Measurements from ENCODE around the gene LRRN2.
A peak's percentile ranks its signal among the peaks of the same experiment; 100 is the strongest.

Gene LRRN2

DNA sequence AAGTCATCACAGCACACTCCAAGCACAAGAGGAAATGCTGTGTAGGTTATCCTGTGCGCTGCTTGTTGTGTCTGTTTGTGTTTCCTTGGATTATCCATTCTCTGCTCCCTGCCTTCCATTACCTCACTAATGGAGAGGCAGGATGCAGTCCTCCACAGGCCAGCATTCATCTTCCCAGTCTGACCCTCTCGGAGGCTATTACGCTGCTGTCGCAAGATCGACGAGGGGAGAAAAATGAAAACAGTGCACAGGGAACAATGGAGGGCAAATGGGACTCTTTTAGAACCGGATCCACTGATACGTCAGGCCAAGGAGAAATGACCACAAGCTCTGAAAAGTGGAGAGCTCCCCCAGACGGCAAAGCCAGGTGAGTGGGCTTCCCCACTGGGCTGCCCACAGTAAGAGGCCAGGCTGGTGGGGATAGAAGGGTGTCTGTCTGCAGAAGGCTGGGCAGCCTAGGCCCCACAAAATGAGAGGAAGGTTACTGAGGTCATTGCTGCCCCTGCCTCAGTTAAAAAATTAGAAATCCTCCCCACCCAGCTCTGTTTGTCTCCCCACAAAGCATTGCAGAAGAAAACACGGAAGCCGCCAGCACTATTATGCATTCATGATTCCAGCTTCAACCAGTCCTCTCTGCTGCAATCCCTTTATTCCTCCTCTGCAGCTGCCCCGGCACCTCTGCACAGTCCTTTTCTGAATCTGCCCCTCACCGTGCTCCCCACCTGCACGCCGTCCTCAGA, 21.7 kb downstream of the LRRN2 start:
- DNase-seq (ENCODE audit: low read depth, low spot score), result no peak

DNA sequence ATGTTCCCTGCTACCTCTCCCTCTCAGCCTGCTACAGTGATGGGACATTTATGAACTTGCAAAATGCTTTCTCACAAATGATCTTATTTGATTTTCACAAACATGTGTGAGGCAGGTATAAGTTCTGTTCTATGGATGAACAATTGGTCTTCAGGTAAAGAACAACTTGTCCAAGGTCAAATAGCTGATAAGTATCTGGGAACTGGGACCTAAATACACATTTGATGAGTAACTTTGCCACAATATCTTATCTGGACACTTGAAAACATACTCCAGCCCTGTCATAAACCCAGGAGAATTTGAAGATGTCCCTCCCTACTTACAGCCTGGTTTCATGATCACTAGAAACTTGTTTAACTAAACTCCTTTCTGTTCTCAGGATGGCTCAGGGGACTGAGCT, 23.0 kb downstream of the LRRN2 start:
- no peak for DNase-seq (ENCODE audit: low read depth, low spot score)

DNA sequence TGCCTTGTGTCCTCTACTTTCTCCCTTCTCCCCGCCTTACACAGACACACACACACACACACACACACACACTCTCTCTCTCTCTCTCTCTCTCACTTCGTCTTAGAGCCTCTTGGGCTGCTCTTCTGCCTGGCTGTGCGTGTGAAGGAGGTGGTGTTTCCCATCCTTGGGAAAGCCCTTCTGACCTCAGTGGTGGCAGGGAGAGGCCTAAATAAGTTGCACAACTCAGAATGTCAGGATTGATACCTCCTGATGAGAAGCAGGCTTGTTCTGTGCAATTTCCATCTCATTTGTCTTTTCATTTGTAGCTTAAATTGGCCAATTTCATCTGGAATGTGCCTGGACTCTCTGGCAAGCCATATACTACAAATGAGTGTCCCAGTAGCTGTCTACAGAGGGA, 25.0 kb downstream of the LRRN2 start:
- no peak for DNase-seq (ENCODE audit: low read depth, low spot score)

- no peak for DNase-seq (ENCODE audit: low read depth, low spot score)
Observed at GRCh38 chr1:204659056-204659455, 26.5 kb downstream of the LRRN2 start.

GRCh38 chr1:204658295-204658694, 27.2 kb downstream of the LRRN2 start:
- no peak for DNase-seq (ENCODE audit: low read depth, low spot score)

DNA sequence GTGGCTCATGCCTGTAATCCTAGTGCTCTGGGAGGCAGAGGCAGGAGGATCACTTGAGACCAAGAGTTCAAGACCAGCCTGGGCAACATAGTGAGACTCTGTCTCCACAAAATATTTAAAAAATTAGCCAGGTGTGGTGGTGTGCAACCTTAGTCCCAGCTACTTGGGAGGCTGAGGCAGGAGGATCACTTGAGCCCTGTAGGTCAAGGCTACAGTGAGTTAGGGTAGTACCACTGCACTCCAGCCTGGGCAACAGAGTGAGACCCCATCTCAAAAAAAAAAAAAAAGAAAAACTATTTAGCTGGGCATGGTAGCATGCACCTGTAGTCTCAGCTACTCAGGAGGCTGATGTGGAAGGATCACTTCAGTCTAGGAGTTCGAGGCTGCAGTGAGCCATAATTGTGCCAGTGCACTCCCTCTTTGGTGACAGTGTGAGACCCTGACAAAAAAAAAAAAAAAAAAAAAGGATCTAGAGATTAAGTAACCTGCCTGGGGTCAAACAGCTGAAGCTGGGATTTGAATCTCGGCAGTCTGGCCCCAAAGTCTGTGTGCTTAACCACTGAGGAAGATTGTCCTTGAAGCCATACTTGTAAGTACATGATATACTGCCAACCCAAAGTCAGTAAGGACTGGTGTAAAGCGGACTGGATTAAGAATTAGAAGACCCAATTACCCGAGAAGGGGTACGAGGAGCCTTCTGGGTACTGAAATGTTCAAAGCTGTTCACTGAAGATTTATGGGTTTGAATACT, 31.8 kb downstream of the LRRN2 start:
- DNase-seq (ENCODE audit: low read depth, low spot score), result no peak

GRCh38 chr1:204652497-204652896, 33.0 kb downstream of the LRRN2 start:
- DNase-seq (ENCODE audit: low read depth, low spot score), result no peak

- peak; percentile 48 for DNase-seq (ENCODE audit: low read depth, low spot score)
Observed at GRCh38 chr1:204651843-204652421, 33.6 kb downstream of the LRRN2 start.

- no peak for DNase-seq (ENCODE audit: low read depth, low spot score)
Observed at GRCh38 chr1:204650911-204651570, 34.5 kb downstream of the LRRN2 start.

DNA sequence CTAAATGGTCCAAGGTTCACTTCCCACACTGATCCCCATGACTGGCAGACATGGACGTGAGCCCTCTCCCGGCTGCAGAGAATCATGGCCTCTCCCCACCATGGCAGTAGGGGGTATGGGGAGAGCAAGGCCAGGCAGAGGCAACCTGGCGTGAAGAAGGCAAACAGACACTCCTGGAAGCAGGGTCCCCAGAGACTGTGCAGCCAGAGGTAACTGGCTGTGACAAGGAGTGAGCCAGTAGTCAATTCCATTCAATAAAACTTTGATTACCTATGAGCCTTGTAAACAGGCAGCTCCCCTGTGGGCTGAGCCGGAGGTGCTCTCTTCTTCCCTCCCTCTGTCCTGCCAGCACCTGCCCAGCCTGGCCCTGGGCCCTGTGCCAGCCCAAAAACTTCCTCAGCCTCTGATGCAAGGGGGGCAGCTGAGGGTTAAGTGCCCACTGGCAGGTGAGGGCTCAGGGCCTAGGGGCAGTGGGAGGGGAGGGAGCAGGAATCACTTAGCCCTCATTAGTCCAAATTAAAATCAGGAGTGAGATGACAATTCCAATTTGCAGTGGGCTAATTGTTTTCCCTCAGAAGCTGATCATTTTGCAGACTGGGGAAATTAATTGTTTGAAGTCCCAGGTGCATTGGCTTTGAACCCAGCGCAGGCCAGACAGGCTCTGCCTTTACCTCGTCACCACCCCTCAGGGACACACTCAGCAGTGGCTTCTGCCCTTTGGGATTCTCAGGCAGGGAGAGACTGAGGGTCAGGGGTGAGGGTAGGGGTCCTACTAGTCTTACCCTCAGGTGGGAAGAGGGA, 35.6 kb downstream of the LRRN2 start:
- no peak for DNase-seq (ENCODE audit: low read depth, low spot score)

- DNase-seq (ENCODE audit: low read depth, low spot score), result no peak
Observed at GRCh38 chr1:204648576-204648975, 37.0 kb downstream of the LRRN2 start.

GRCh38 chr1:204647805-204648153, 37.8 kb downstream of the LRRN2 start:
- DNase-seq (ENCODE audit: low read depth, low spot score), result no peak

- DNase-seq (ENCODE audit: low read depth, low spot score), result peak; percentile 81
Observed at GRCh38 chr1:204647114-204647804, 38.3 kb downstream of the LRRN2 start.

GRCh38 chr1:204645666-204646065, 39.9 kb downstream of the LRRN2 start:
- DNase-seq (ENCODE audit: low read depth, low spot score), result no peak

- DNase-seq (ENCODE audit: low read depth, low spot score), result no peak
Observed at GRCh38 chr1:204645251-204645650, 40.3 kb downstream of the LRRN2 start.

DNA sequence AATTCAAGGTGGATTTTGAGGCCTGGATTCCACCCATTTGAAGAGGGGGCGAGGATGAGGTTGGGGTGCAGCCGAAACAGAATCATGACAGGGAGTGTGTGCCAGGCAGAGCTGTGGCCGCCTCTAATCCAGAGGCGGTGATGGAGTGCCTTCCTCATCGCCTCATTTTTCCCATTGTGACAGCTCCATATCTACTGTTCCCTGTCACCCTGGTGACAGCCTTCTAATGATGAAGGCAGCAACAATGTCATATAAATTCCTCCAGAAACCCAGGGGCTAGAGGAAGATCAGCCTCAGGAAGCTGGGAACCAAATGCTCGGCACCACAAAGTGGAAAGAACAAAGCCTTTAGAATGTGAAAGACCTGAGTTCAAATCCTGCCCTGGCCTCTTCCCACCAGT, 42.0 kb downstream of the LRRN2 start:
- no peak for DNase-seq (ENCODE audit: low read depth, low spot score)

- DNase-seq (ENCODE audit: low read depth, low spot score), result no peak
Observed at GRCh38 chr1:204641936-204642335, 43.6 kb downstream of the LRRN2 start.

GRCh38 chr1:204641455-204641854, 44.1 kb downstream of the LRRN2 start:
- DNase-seq (ENCODE audit: low read depth, low spot score), result no peak

DNA sequence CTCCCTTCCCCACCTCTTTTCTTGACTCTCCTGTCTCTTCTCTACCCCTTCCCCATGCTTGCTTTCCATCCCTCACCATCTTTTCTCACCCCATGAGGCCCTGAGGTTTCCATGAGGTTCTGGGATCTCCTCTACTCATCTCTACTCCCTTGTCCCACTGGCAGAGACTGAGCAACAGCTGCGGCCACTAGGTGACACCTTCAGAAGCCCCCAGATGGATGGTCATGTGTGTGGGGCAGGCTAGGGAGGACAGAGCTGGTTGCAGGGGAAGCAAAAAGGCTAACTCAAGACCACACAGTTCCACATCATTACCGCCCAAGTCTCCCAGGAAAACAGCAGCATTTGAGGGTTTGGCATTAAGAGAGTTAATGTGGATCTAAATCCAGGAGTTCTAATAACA, 45.0 kb downstream of the LRRN2 start:
- DNase-seq (ENCODE audit: low read depth, low spot score), result no peak

- DNase-seq (ENCODE audit: low read depth, low spot score), result no peak
Observed at GRCh38 chr1:204634260-204634910, 51.2 kb downstream of the LRRN2 start.

Data from ELF-1 (cell line).